HG02610 (cell line): ENCODE results near the gene SLC26A4.

Experiments
- ATAC-seq: cut with Tn5 transposase; IDR thresholded peaks from one replicate; pipeline ENCODE4 v1.9.1; 2021; ENCODE audit warnings: mild to moderate bottlenecking, moderate library complexity; ENCODE audit not compliant: unreplicated experiment

The SLC26A4 gene

GRCh38 chr7:107743567-107744344, 83.1 kb downstream of the SLC26A4 start, which contains the start of gene CBLL1:
CBLL1 (plus strand) TSS chr7:107744142; CDS start chr7:107744164, 22 bp downstream.
- ATAC-seq = peak; percentile 90

- peak; percentile 35 for ATAC-seq
These were observed 83.7 kb downstream of the SLC26A4 start for GRCh38 chr7:107744345-107744750.

- ATAC-seq = no peak
These were observed 85.4 kb downstream of the SLC26A4 start for GRCh38 chr7:107746006-107746405.

- no peak for ATAC-seq
These were observed 90.5 kb downstream of the SLC26A4 start for GRCh38 chr7:107751113-107751512.

- no peak for ATAC-seq
These were observed 94.0 kb downstream of the SLC26A4 start for GRCh38 chr7:107754642-107755041.

GRCh38 chr7:107758667-107759066, 98.0 kb downstream of the SLC26A4 start:
- ATAC-seq = no peak

- ATAC-seq = no peak
These were observed 106.8 kb downstream of the SLC26A4 start for GRCh38 chr7:107767391-107767790.
